IMR-90 (cell line): ENCODE results near the gene GPR142. TPM values are rescaled to one million over a fixed set of nuclear protein-coding genes. Genes with fewer than 3 reads are reported as not detected.

ENCODE experiments used
- ATAC-seq: fragments of 200-7000 bp; cut with Tn5 transposase; 2 replicates; pipeline ENCODE4 v1.9.1; 2020; ENCODE audit warnings: low read depth, mild to moderate bottlenecking, moderate library complexity
- BruUV-seq: library from RNA; stranded (reverse); fragments of 400-500 nt; replicated peaks from 2 replicates; lab custom pipeline; 2021; lab: Mats Ljungman, UMichigan
- CTCF ChIA-PET: fragments of 300-600 bp; formaldehyde crosslinking; extraction: SDS; loops from one replicate; lab custom pipeline; 2021; ENCODE audit warnings: antibody characterized with exemption; lab: Yijun Ruan, JAX
- POLR2A ChIA-PET: fragments of 300-600 bp; sonication (Branson Sonifier 250); formaldehyde crosslinking; loops from one replicate; lab custom pipeline; 2022; ENCODE audit warnings: antibody characterized with exemption; ENCODE audit not compliant: unreplicated experiment; lab: Charles Lee
- DNase-seq: peaks from one replicate; pipeline ENCODE4 v3.0.0; 2013
- H2AFZ ChIP-seq: replicated peaks from 2 replicates; pipeline ENCODE3; 2013; ENCODE audit warnings: low read length, mild to moderate bottlenecking; ENCODE audit not compliant: poor library complexity
- H2AK5ac ChIP-seq: 2 replicates; pipeline ENCODE4 v1.6.1; 2013; ENCODE audit warnings: low read depth, low read length, inconsistent platforms
- H2AK9ac ChIP-seq: replicated peaks from 2 replicates; pipeline ENCODE3; 2013; ENCODE audit warnings: mild to moderate bottlenecking, low read depth, low read length, moderate library complexity; ENCODE audit not compliant: poor library complexity
- H2BK120ac ChIP-seq: 2 replicates; pipeline ENCODE4 v1.6.1; 2013; ENCODE audit warnings: low read depth, low read length, inconsistent platforms
- H2BK15ac ChIP-seq: 3 replicates; pipeline ENCODE4 v1.6.1; 2013; ENCODE audit warnings: low read depth, low read length, inconsistent platforms
- H2BK20ac ChIP-seq: 2 replicates; pipeline ENCODE4 v1.6.1; 2013; ENCODE audit warnings: low read depth, mild to moderate bottlenecking, inconsistent platforms, low read length, moderate library complexity
- H2BK5ac ChIP-seq: 2 replicates; pipeline ENCODE4 v1.6.1; 2013; ENCODE audit warnings: mild to moderate bottlenecking, low read depth, low read length, inconsistent platforms; ENCODE audit not compliant: poor library complexity, severe bottlenecking
- H3K14ac ChIP-seq: replicated peaks from 2 replicates; pipeline ENCODE4 v1.6.1; 2013; ENCODE audit warnings: low read depth, low read length, inconsistent platforms
- H3K18ac ChIP-seq: 2 replicates; pipeline ENCODE4 v1.6.1; 2013; ENCODE audit warnings: low read depth, low read length, control low read depth
- H3K23ac ChIP-seq: 2 replicates; pipeline ENCODE4 v1.6.1; 2013; ENCODE audit warnings: low read depth, low read length, inconsistent platforms
- H3K27ac ChIP-seq: 2 replicates; pipeline ENCODE4 v1.5.1; 2013; ENCODE audit warnings: mild to moderate bottlenecking, control low read depth, low read length; ENCODE audit not compliant: insufficient read depth
- H3K27me3 ChIP-seq: 2 replicates; pipeline ENCODE4 v1.6.1; 2013; ENCODE audit warnings: low read length; ENCODE audit not compliant: control insufficient read depth, insufficient read depth
- H3K36me3 ChIP-seq: 2 replicates; pipeline ENCODE4 v1.6.1; 2013; ENCODE audit warnings: low read length, mixed read lengths; ENCODE audit not compliant: control insufficient read depth, insufficient read depth
- H3K4ac ChIP-seq: 2 replicates; pipeline ENCODE4 v1.6.1; 2013; ENCODE audit warnings: low read depth, low read length, inconsistent platforms
- H3K4me1 ChIP-seq: 2 replicates; pipeline ENCODE4 v1.6.1; 2013; ENCODE audit warnings: low read length, mixed read lengths; ENCODE audit not compliant: control insufficient read depth, insufficient read depth
- H3K4me2 ChIP-seq: 2 replicates; pipeline ENCODE4 v1.6.1; 2013; ENCODE audit warnings: low read depth, mild to moderate bottlenecking, control low read depth, low read length, moderate library complexity
- H3K4me3 ChIP-seq: 2 replicates; pipeline ENCODE4 v1.5.1; 2013; ENCODE audit warnings: low read depth, mild to moderate bottlenecking, control low read depth, low read length, moderate library complexity; ENCODE audit not compliant: insufficient read depth
- H3K56ac ChIP-seq: 2 replicates; pipeline ENCODE4 v1.6.1; 2013; ENCODE audit warnings: low read length, inconsistent platforms; ENCODE audit not compliant: insufficient read depth; ENCODE audit errors: extremely low read depth
- H3K79me1 ChIP-seq, 2 experiments: 2 replicates each; pipeline ENCODE4 v1.6.1; 2013; ENCODE audit warnings: low read length in 2 of 2, inconsistent platforms in 1 of 2, low read depth in 1 of 2
- H3K9ac ChIP-seq: 2 replicates; pipeline ENCODE4 v1.6.1; 2013; ENCODE audit warnings: low read depth, low read length, control low read depth
- H3K9me1 ChIP-seq: 2 replicates; pipeline ENCODE4 v1.6.1; 2013; ENCODE audit warnings: low read length, inconsistent platforms; ENCODE audit not compliant: insufficient read depth
- H3K9me3 ChIP-seq: 2 replicates; pipeline ENCODE4 v1.6.1; 2013; ENCODE audit warnings: low read length; ENCODE audit not compliant: control insufficient read depth, insufficient read depth
- H4K20me1 ChIP-seq: 2 replicates; pipeline ENCODE4 v1.6.1; 2013; ENCODE audit warnings: low read length, inconsistent platforms; ENCODE audit not compliant: insufficient read depth
- H4K5ac ChIP-seq: 2 replicates; pipeline ENCODE4 v1.6.1; 2013; ENCODE audit warnings: mild to moderate bottlenecking, low read depth, low read length, control low read depth
- H4K8ac ChIP-seq, 2 experiments: 2 replicates each; pipeline ENCODE4 v1.6.1; 2013; ENCODE audit warnings: low read depth in 2 of 2, low read length in 2 of 2, control low read depth in 1 of 2, inconsistent platforms in 1 of 2
- H4K91ac ChIP-seq: 2 replicates; pipeline ENCODE4 v1.6.1; 2013; ENCODE audit warnings: low read depth, low read length, inconsistent platforms; ENCODE audit not compliant: insufficient read depth
- CHD1 ChIP-seq: IDR thresholded peaks from 2 replicates; pipeline ENCODE4 v1.6.1; 2012; ENCODE audit warnings: low read depth, low read length, improper control_type of control experiment
- ELK1 ChIP-seq: fragments of 150-350 bp; IDR thresholded peaks from 2 replicates; pipeline ENCODE4 v1.6.1; 2016; ENCODE audit warnings: low read depth, mild to moderate bottlenecking, low read length, moderate library complexity, borderline replicate concordance
- FOS ChIP-seq: fragments of 150-350 bp; IDR thresholded peaks from 2 replicates; pipeline ENCODE4 v1.6.1; 2016; ENCODE audit warnings: low read depth, low read length
- MAZ ChIP-seq: IDR thresholded peaks from 2 replicates; pipeline ENCODE4 v1.6.1; 2012; ENCODE audit warnings: low read depth, mild to moderate bottlenecking, low read length, improper control_type of control experiment, moderate library complexity, borderline replicate concordance
- NFE2L2 ChIP-seq: fragments of 150-350 bp; IDR thresholded peaks from 2 replicates; pipeline ENCODE4 v1.6.1; 2016; ENCODE audit warnings: low read depth, mild to moderate bottlenecking, low read length
- RAD21 ChIP-seq: IDR thresholded peaks from 2 replicates; pipeline ENCODE4 v1.6.1; 2012; ENCODE audit warnings: low read length, improper control_type of control experiment
- SMC3 ChIP-seq: fragments of 150-350 bp; IDR thresholded peaks from 2 replicates; pipeline ENCODE4 v1.6.1; 2016; ENCODE audit warnings: low read depth, mild to moderate bottlenecking, antibody characterized with exemption, low read length, moderate library complexity
- USF2 ChIP-seq: fragments of 150-350 bp; IDR thresholded peaks from 2 replicates; pipeline ENCODE4 v1.6.1; 2017; ENCODE audit warnings: mild to moderate bottlenecking, antibody characterized with exemption, low read length, low read depth
- WGBS, 2 experiments: methylation state at CpG; one replicate each; pipeline versions ENCODE4 v1.1.5 to v1.1.7; 2013; ENCODE audit warnings: missing lambda C conversion rate in 2 of 2; ENCODE audit not compliant: insufficient read length in 1 of 2; ENCODE audit errors: extremely low coverage in 2 of 2; 5-methylcytosine and 5-hydroxymethylcytosine counted together
- dilution Hi-C: fragments of 300-500 bp; cut with HindIII; formaldehyde crosslinking; loops from one replicate; pipeline ENCODE4 v1.14.3; 2018; ENCODE audit warnings: low sequenced_read_pairs; ENCODE audit not compliant: unreplicated experiment
- in situ Hi-C: fragments of 300-500 bp; cut with MboI; formaldehyde crosslinking; loops from 3 replicates; pipeline ENCODE4 v1.14.3; 2019; ENCODE audit warnings: low sequenced_read_pairs, inconsistent platforms, mixed read lengths
- intact Hi-C: fragments of 100-400 bp; cut with micrococcal nuclease; formaldehyde crosslinking; loops from 2 replicates; pipeline ENCODE4 v1.10.0; 2022
- polyA plus RNA-seq, 3 experiments: library from polyadenylated mRNA; depleted of rRNA; stranded (reverse); fragments of >200 nt; gene quantifications; 2 replicates each; pipeline ENCODE4 v1.2.3, GENCODE V29; 2012; ENCODE audit warnings: low replicate concordance in 1 of 3
- total RNA-seq: library from RNA; depleted of rRNA; stranded (reverse); fragments of >200 nt; gene quantifications from 2 replicates; pipeline ENCODE4 v1.2.3, GENCODE V29; 2012

GPR142 gene
- total and polyA plus RNA-seq, 2 of the 4 experiments (the other 2 are of a cell fraction) = not detected

- 19% methylated on average over 1 of the region's 2 CpGs; no CpG with 5 or more reads in 1 of the 2 experiments for WGBS, 2 experiments
- H2BK5ac ChIP-seq = no peak overlapping the region
- H2AK5ac ChIP-seq = no peak overlapping the region
- no peak overlapping the region for H3K23ac ChIP-seq
- H4K5ac ChIP-seq = no peak overlapping the region
- no peak overlapping the region for H3K18ac ChIP-seq
- H3K4me2 ChIP-seq = no peak overlapping the region
- no peaks in the 10 kb centered on the region for H3K9me1 ChIP-seq
- ChIA-PET CTCF (no interaction called here), POLR2A (no interaction called here)
- TF ChIP-seq ELK1 = no peak
- no peak for TF ChIP-seq CHD1
- no peak for TF ChIP-seq FOS
- no peak for TF ChIP-seq USF2
- no peak for TF ChIP-seq MAZ
- no peak for TF ChIP-seq SMC3
- TF ChIP-seq RAD21 = no peak
- no peak for TF ChIP-seq NFE2L2
- H3K36me3 ChIP-seq = no peaks in the 10 kb centered on the region
- no peaks in the 10 kb centered on the region for H4K20me1 ChIP-seq
- H2AFZ ChIP-seq = no peak overlapping the region
- H3K56ac ChIP-seq = no peak overlapping the region
- H3K27ac ChIP-seq = no peak overlapping the region
- no peak overlapping the region for H3K14ac ChIP-seq
- H3K27me3 ChIP-seq = no peaks in the 10 kb centered on the region
- no peak overlapping the region for H2BK120ac ChIP-seq
- no peak overlapping the region for H2BK20ac ChIP-seq
- ATAC-seq = no peak
- peaks cover 17% of the 10 kb centered on the region; the same call in 1 of the 2 replicates for H3K9me3 ChIP-seq
- H3K4me3 ChIP-seq = no peak overlapping the region
- in situ Hi-C loops = no loop called here
- H3K4ac ChIP-seq = no peak overlapping the region
- no peak overlapping the region for H3K9ac ChIP-seq
- no peaks in the 10 kb centered on the region for H3K4me1 ChIP-seq
- no peak for DNase-seq
- BruUV-seq = no TSS peak
- no peaks in the 10 kb centered on the region for H3K79me1 ChIP-seq
- no peak overlapping the region for H4K91ac ChIP-seq
- dilution Hi-C loops = no loop called here
- H4K8ac ChIP-seq = no peak overlapping the region
- no peak overlapping the region for H2AK9ac ChIP-seq
- no peak overlapping the region for H2BK15ac ChIP-seq
- intact Hi-C loops = no loop called here
Observed at GRCh38 chr17:74389937-74390679, 22.8 kb downstream of the GPR142 start.
